A673 (cell line): ENCODE data around the gene MRPS14.

Source experiments
- EZH2 ChIP-seq: fragments of 200-600 bp; sonication (generic); IDR thresholded peaks from 2 replicates; pipeline ENCODE4 v1.6.1; 2017; ENCODE audit warnings: borderline replicate concordance, low read depth, mild to moderate bottlenecking, mixed read lengths, antibody characterized with exemption, low read length; ENCODE audit not compliant: poor library complexity, severe bottlenecking
- TF ChIP-seq, protein P1 (sequence below): fragments of 300-800, 200-600 bp; sonication (generic); conservative IDR thresholded peaks from 2 replicates; pipeline ENCODE4 v1.5.1; 2017; ENCODE audit warnings: low read depth, mild to moderate bottlenecking, antibody characterized with exemption, low read length, moderate library complexity, mixed read lengths

DNA sequence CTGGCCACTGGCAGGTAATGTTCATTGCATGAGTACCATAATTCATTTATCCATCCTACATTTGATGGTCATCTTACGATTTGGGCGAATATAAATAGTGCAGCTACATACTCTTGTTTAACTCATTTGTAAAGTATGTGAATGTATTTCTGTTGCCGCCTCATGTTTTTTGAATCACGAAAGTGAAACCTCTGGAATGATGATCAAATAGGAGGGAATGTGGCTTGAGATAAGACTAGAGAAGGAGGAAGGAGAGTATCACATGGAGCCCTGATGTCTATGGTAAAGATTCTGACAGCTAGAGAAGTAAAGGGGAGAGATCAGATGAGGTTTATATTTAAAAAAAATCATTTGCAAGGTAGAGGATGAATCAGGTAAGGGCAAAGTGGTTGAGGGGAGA lies 8.0 kb downstream of the MRPS14 start:
- TF ChIP-seq, protein P1, sequence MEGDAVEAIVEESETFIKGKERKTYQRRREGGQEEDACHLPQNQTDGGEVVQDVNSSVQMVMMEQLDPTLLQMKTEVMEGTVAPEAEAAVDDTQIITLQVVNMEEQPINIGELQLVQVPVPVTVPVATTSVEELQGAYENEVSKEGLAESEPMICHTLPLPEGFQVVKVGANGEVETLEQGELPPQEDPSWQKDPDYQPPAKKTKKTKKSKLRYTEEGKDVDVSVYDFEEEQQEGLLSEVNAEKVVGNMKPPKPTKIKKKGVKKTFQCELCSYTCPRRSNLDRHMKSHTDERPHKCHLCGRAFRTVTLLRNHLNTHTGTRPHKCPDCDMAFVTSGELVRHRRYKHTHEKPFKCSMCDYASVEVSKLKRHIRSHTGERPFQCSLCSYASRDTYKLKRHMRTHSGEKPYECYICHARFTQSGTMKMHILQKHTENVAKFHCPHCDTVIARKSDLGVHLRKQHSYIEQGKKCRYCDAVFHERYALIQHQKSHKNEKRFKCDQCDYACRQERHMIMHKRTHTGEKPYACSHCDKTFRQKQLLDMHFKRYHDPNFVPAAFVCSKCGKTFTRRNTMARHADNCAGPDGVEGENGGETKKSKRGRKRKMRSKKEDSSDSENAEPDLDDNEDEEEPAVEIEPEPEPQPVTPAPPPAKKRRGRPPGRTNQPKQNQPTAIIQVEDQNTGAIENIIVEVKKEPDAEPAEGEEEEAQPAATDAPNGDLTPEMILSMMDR, result no peak
- TF ChIP-seq EZH2, result no peak
